Nephron (organoid): ENCODE data around the gene PLEKHO2.

ENCODE experiments used
- H3K27ac Mint-ChIP-seq, 3 experiments: 2 replicates each; pipeline ENCODE4 v1.8.0; 2020; ENCODE audit warnings: mixed read lengths in 3 of 3, mild to moderate bottlenecking in 2 of 3, moderate library complexity in 1 of 3
- H3K27me3 Mint-ChIP-seq: 2 replicates; pipeline ENCODE4 v1.8.0; 2021; ENCODE audit warnings: low read depth, mild to moderate bottlenecking, moderate library complexity, mixed read lengths
- H3K36me3 Mint-ChIP-seq: 2 replicates; pipeline ENCODE4 v1.8.0; 2020; ENCODE audit warnings: low read depth, mixed read lengths
- H3K4me1 Mint-ChIP-seq: 2 replicates; pipeline ENCODE4 v1.8.0; 2020; ENCODE audit warnings: mixed read lengths
- H3K4me3 Mint-ChIP-seq, 3 experiments: 2 replicates each; pipeline ENCODE4 v1.8.0; 2020; ENCODE audit warnings: mild to moderate bottlenecking in 3 of 3, mixed read lengths in 3 of 3, moderate library complexity in 2 of 3
- H3K9me3 Mint-ChIP-seq: 2 replicates; pipeline ENCODE4 v1.8.0; 2020; ENCODE audit warnings: mixed read lengths
- TF ChIP-seq, protein P1 (sequence below), 3 experiments: fragments of 200-600 bp; sonication (generic); IDR thresholded peaks; one replicate each; pipeline ENCODE4 v1.5.0; 2021; ENCODE audit warnings: antibody characterized with exemption in 3 of 3; ENCODE audit not compliant: unreplicated experiment in 3 of 3

Gene PLEKHO2

DNA sequence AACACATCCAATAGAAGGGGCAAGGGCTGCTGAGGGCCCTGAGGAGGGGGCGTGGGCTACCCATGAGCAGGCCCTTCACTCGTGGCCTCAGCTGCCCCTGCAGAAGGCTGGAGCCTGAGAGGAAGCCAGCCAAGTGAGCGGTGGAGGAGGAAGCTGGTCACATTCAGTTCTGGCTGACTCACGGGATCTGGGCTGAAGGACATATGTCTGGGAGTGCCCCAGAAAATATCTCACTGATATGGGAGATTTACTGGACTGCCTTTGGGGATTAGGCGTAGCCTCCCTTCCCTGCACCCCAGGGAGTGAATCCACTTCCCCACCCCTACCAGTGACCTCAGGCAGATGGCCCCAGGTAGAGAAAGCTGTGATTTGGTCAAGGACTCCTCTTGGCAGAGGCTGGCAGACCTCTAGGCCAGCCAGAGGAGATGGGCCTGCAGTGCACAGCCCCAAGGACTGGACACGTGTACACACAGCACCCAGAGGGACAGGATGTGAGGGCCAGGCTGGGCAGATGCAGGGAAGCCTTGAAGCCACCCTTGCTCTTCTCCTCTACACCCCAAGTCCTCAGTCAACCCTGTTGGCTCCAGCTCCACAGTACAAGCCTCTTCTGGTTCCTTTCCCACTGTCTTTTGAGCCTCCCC lies 55.8 kb downstream of the PLEKHO2 start:
- Mint-ChIP-seq H3K27me3 (no peaks in the 10 kb centered on the region), H3K4me3 (no peak overlapping the region), H3K4me1 (peaks cover 44% of the 10 kb centered on the region), H3K36me3 (no peaks in the 10 kb centered on the region), H3K27ac (peak overlapping the region; percentile 69 to 96 (median 74)), H3K9me3 (peaks cover 6% of the 10 kb centered on the region)
- TF ChIP-seq, protein P1, sequence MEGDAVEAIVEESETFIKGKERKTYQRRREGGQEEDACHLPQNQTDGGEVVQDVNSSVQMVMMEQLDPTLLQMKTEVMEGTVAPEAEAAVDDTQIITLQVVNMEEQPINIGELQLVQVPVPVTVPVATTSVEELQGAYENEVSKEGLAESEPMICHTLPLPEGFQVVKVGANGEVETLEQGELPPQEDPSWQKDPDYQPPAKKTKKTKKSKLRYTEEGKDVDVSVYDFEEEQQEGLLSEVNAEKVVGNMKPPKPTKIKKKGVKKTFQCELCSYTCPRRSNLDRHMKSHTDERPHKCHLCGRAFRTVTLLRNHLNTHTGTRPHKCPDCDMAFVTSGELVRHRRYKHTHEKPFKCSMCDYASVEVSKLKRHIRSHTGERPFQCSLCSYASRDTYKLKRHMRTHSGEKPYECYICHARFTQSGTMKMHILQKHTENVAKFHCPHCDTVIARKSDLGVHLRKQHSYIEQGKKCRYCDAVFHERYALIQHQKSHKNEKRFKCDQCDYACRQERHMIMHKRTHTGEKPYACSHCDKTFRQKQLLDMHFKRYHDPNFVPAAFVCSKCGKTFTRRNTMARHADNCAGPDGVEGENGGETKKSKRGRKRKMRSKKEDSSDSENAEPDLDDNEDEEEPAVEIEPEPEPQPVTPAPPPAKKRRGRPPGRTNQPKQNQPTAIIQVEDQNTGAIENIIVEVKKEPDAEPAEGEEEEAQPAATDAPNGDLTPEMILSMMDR (IDR thresholded peaks at IDR 0.05; ENCODE audit: unreplicated experiment in 3 of 3): no peak

DNA sequence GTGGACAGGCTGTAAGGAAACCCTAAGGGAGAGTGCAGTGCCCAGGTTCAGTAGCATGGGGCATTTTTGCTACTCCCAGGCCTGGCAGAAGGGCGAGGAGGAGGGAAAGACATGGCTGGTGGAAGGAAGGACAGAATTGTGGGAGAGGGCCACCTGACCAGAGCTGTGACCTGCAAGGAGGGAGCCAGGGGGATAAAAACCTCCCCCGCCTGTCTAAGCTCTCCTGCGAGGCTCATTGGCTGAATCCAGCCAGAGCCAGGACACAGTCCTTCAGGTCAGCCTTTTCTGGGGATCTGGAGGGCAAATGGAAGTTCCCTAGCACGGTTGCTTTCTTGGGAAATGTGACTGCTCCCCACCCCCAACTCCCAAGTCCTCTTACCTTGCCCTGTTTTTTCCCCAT lies 56.7 kb downstream of the PLEKHO2 start:
- Mint-ChIP-seq H3K9me3 (peaks cover 6% of the 10 kb centered on the region), H3K4me1 (peaks cover 40% of the 10 kb centered on the region), H3K4me3 (no peak overlapping the region), H3K27me3 (no peaks in the 10 kb centered on the region), H3K27ac (peak overlapping the region; percentile 69 to 96 (median 74)), H3K36me3 (no peaks in the 10 kb centered on the region)
- TF ChIP-seq, protein P1 (IDR thresholded peaks at IDR 0.05; ENCODE audit: unreplicated experiment in 3 of 3): no peak

DNA sequence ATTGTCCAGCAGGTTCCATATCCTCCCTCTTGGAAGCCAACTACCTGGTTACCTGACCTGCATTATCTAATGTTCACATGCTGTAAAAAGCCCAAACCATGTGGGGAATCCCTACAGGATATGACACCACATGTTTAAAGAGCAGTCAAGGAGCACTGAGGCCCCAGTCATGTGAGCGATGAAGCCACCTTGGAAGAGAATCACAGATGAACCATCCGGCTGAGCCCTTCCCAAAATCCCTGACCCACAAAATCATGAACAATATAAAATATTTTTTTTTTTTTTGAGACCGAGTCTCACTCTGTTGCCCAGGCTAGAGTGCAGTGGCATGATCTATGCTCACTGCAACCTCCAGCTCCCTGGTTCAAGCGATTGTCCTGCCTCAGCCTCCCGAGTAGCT lies 59.4 kb downstream of the PLEKHO2 start:
- Mint-ChIP-seq H3K9me3 (peaks cover 7% of the 10 kb centered on the region), H3K27me3 (peaks cover 3% of the 10 kb centered on the region), H3K4me1 (peaks cover 20% of the 10 kb centered on the region), H3K4me3 (no peak overlapping the region), H3K36me3 (no peaks in the 10 kb centered on the region), H3K27ac (no peak overlapping the region)
- TF ChIP-seq, protein P1 (IDR thresholded peaks at IDR 0.05; ENCODE audit: unreplicated experiment in 3 of 3): no peak

DNA sequence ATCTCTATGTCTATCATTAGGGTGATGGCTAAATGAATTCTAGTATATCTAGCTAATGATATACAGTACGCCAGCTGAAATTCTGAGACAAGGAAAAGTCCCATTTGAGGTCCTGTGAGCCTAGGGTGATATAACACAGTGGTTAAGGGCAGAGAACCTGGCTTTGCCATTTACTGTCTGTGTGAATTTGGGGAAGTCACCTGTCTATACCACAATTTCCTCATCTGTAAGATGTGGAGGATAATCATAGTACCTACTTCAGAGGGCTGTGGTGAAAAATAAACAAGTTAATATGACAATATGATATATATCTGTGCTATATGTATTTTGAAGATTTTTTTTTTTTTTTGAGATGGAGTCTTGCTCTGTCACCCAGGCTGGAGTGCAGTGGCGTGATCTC lies 60.2 kb downstream of the PLEKHO2 start:
- Mint-ChIP-seq H3K4me1 (peaks cover 14% of the 10 kb centered on the region), H3K36me3 (no peaks in the 10 kb centered on the region), H3K4me3 (no peak overlapping the region), H3K27ac (no peak overlapping the region), H3K9me3 (peaks cover 10% of the 10 kb centered on the region), H3K27me3 (peaks cover 7% of the 10 kb centered on the region)
- TF ChIP-seq, protein P1 (IDR thresholded peaks at IDR 0.05; ENCODE audit: unreplicated experiment in 3 of 3): no peak

DNA sequence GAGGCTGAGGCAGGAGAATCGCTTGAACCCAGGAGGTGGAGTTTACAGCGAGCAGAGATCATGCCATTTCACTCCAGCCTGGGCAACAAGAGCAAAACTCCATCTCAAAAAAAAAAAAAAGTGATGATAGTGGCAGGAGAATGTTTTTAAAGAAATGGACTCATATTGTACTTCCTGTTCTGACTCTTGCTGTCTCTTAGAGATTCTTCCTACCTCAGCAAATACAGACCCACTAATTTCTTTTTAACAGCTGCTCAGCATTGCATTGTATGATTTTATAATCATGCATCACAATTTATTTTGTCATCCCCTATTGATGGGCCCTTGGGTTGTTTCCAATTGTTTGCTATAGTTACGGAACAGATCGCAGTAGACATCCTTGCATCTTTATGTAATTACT lies 61.1 kb downstream of the PLEKHO2 start:
- Mint-ChIP-seq H3K27ac (no peak overlapping the region), H3K9me3 (peaks cover 10% of the 10 kb centered on the region), H3K4me3 (no peak overlapping the region), H3K27me3 (peaks cover 7% of the 10 kb centered on the region), H3K4me1 (peaks cover 11% of the 10 kb centered on the region), H3K36me3 (no peaks in the 10 kb centered on the region)
- TF ChIP-seq, protein P1 (IDR thresholded peaks at IDR 0.05; ENCODE audit: unreplicated experiment in 3 of 3): no peak

DNA sequence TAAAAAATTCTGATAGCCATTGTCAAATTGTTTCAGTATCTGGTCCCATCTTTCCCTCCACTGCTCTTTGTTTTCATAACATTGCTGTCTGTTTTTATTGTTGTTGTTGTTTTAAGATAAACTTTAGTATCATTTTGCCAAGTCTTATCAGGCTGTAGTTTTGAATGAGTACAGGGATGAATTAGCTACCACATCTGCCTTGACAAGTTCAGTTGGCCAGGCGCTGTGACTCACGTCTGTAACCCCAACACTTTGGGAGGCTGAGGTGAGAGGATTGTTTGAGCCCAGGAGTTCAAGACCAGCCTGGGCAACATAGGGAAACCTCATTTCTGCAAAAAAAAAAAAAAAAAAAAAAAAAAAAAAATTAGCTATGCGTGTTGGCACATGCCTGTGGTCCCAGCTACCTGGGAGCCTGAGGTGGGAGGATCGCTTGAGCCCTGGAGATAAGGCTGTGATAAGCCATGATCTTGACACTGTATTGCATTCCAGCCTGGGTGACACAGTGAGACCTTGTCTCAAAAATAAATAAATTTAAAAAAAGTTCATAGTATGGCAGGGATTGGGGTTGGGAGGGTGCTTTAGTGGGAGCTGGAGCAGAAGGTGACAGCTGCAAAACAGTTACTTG lies 61.7 kb downstream of the PLEKHO2 start:
- no peak overlapping the region for H3K4me3 Mint-ChIP-seq
- H3K36me3 Mint-ChIP-seq: no peaks in the 10 kb centered on the region
- H3K27me3 Mint-ChIP-seq: peaks cover 7% of the 10 kb centered on the region
- peaks cover 10% of the 10 kb centered on the region for H3K4me1 Mint-ChIP-seq
- H3K27ac Mint-ChIP-seq: no peak overlapping the region
- TF ChIP-seq, protein P1 (IDR thresholded peaks at IDR 0.05; ENCODE audit: unreplicated experiment in 3 of 3): no peak
- peaks cover 10% of the 10 kb centered on the region for H3K9me3 Mint-ChIP-seq
